PC-9 (cell line): ENCODE measurements around the gene PSD4. TPM values are rescaled to one million over a fixed set of nuclear protein-coding genes. Genes with fewer than 3 reads are reported as not detected.

Experiments used
- BruUV-seq: library from RNA; stranded (reverse); fragments of 400-500 nt; replicated peaks from 2 replicates; lab custom pipeline; 2021; lab: Mats Ljungman, UMichigan
- CTCF ChIA-PET: fragments of 300-600 bp; sonication (Branson Sonifier 250); formaldehyde crosslinking; loops from one replicate; lab custom pipeline; 2022; ENCODE audit warnings: antibody characterized with exemption; lab: Charles Lee
- POLR2A ChIA-PET: fragments of 300-600 bp; sonication (Branson Sonifier 250); formaldehyde crosslinking; loops from one replicate; lab custom pipeline; 2022; ENCODE audit warnings: antibody characterized with exemption; ENCODE audit not compliant: unreplicated experiment; lab: Charles Lee
- DNase-seq, 2 experiments: peaks; one replicate each; pipeline versions ENCODE4 v3.0.0 to v3.0.0-alpha.2; 2015 to 2022; ENCODE audit warnings: mixed read lengths in 1 of 2
- H2AFZ ChIP-seq: fragments of 200-600 bp; sonication (generic); 2 replicates; pipeline ENCODE4 v1.8.1; 2017; ENCODE audit warnings: antibody characterized with exemption
- H3F3A ChIP-seq: fragments of 200-600 bp; sonication (generic); 2 replicates; pipeline ENCODE4 v1.8.1; 2017; ENCODE audit warnings: antibody characterized with exemption, mild to moderate bottlenecking, low read depth; ENCODE audit not compliant: insufficient read depth
- H3K27ac ChIP-seq: fragments of 200-600 bp; sonication (generic); 2 replicates; pipeline ENCODE4 v1.6.1; 2016; ENCODE audit warnings: mixed run types
- H3K27me3 ChIP-seq: fragments of 200-600 bp; sonication (generic); 2 replicates; pipeline ENCODE4 v1.6.1; 2016; ENCODE audit warnings: low read depth, mixed run types; ENCODE audit not compliant: insufficient read depth
- H3K36me3 ChIP-seq: fragments of 200-600 bp; sonication (generic); 2 replicates; pipeline ENCODE4 v1.6.1; 2016; ENCODE audit warnings: low read depth, mixed run types
- H3K4me1 ChIP-seq: fragments of 200-600 bp; sonication (generic); replicated peaks from 2 replicates; pipeline ENCODE4 v1.6.1; 2016; ENCODE audit warnings: mixed run types; ENCODE audit not compliant: insufficient read depth
- H3K4me2 ChIP-seq: fragments of 200-600 bp; sonication (generic); 2 replicates; pipeline ENCODE4 v1.6.1; 2017; ENCODE audit warnings: mixed run types
- H3K4me3 ChIP-seq: fragments of 200-600 bp; sonication (generic); 2 replicates; pipeline ENCODE4 v1.6.1; 2016; ENCODE audit warnings: mixed run types
- H3K79me2 ChIP-seq: fragments of 200-600 bp; sonication (generic); 2 replicates; pipeline ENCODE4 v1.6.1; 2017; ENCODE audit warnings: low read depth, mixed run types
- H3K9me2 ChIP-seq: fragments of 200-600 bp; sonication (generic); 2 replicates; pipeline ENCODE4 v1.8.1; 2017; ENCODE audit warnings: mild to moderate bottlenecking; ENCODE audit not compliant: insufficient read depth
- H3K9me3 ChIP-seq: fragments of 200-600 bp; sonication (generic); 2 replicates; pipeline ENCODE4 v1.8.1; 2016; ENCODE audit warnings: low read depth; ENCODE audit not compliant: insufficient read depth
- H4K20me1 ChIP-seq: fragments of 200-600 bp; sonication (generic); 2 replicates; pipeline ENCODE4 v1.8.1; 2017; ENCODE audit not compliant: insufficient read depth
- CTCF ChIP-seq: fragments of 200-600 bp; sonication (generic); conservative IDR thresholded peaks from 2 replicates; pipeline ENCODE4 v1.6.1; 2017; ENCODE audit warnings: mixed run types, antibody characterized with exemption, mild to moderate bottlenecking, moderate library complexity
- EZH2 ChIP-seq: fragments of 200-600 bp; sonication (generic); IDR thresholded peaks from 2 replicates; pipeline ENCODE4 v1.8.0; 2017; ENCODE audit warnings: antibody characterized with exemption, low read depth
- intact Hi-C: fragments of 100-400 bp; cut with micrococcal nuclease; formaldehyde crosslinking; loops from one replicate; pipeline ENCODE4 v1.10.0; 2022; ENCODE audit not compliant: unreplicated experiment
- total RNA-seq: library from RNA; stranded (reverse); gene quantifications from 2 replicates; pipeline ENCODE4 v1.2.3, GENCODE V29; 2021

The PSD4 gene
- total RNA-seq, 1 experiment from 2014 or later: 29.6 TPM

GRCh38 chr2:113183703-113184102, 9.9 kb downstream of the PSD4 start:
- intact Hi-C loops: no loop called here
- H3K79me2 ChIP-seq: no peaks in the 10 kb centered on the region
- H3K27ac ChIP-seq: no peak overlapping the region
- H3K27me3 ChIP-seq: no peaks in the 10 kb centered on the region
- no peaks in the 10 kb centered on the region for H4K20me1 ChIP-seq
- POLR2A ChIA-PET: interaction anchor here (0.6 kb wide), 1 partner anchor 242 kb away, joined by 6 read pairs; no protein-coding TSS in a partner anchor
- no peak for DNase-seq
- no TSS peak for BruUV-seq
- CTCF ChIA-PET: interaction anchor here (0.5 to 1.0 kb wide), 2 partner anchors 49 to 110 kb away, joined by 3 to 10 read pairs; no protein-coding TSS in a partner anchor
- no peak for TF ChIP-seq EZH2
- no peak for TF ChIP-seq CTCF
- H3K4me2 ChIP-seq: no peak overlapping the region
- no peaks in the 10 kb centered on the region for H3F3A ChIP-seq
- no peaks in the 10 kb centered on the region for H3K9me2 ChIP-seq
- H3K4me3 ChIP-seq: no peak overlapping the region
- no peaks in the 10 kb centered on the region for H3K4me1 ChIP-seq
- H2AFZ ChIP-seq: no peak overlapping the region
- no peaks in the 10 kb centered on the region for H3K9me3 ChIP-seq
- no peaks in the 10 kb centered on the region for H3K36me3 ChIP-seq

- Histone ChIP-seq H3F3A (no peaks in the 10 kb centered on the region), H2AFZ (no peak overlapping the region), H3K9me2 (no peaks in the 10 kb centered on the region), H3K4me1 (no peaks in the 10 kb centered on the region), H4K20me1 (no peaks in the 10 kb centered on the region), H3K4me3 (no peak overlapping the region), H3K4me2 (no peak overlapping the region), H3K79me2 (no peaks in the 10 kb centered on the region), H3K27me3 (no peaks in the 10 kb centered on the region), H3K9me3 (no peaks in the 10 kb centered on the region), H3K27ac (no peak overlapping the region), H3K36me3 (no peaks in the 10 kb centered on the region)
- ChIA-PET POLR2A (no interaction called here), CTCF (no interaction called here)
- intact Hi-C loops: no loop called here
- BruUV-seq: no TSS peak
- no peak for TF ChIP-seq EZH2
- TF ChIP-seq CTCF: no peak
- DNase-seq: no peak
Observed at GRCh38 chr2:113184531-113185230, 10.9 kb downstream of the PSD4 start.

- Histone ChIP-seq H3K9me3 (no peaks in the 10 kb centered on the region), H2AFZ (no peak overlapping the region), H3K36me3 (no peaks in the 10 kb centered on the region), H3K4me2 (no peak overlapping the region), H3K79me2 (no peaks in the 10 kb centered on the region), H4K20me1 (no peaks in the 10 kb centered on the region), H3K4me1 (no peaks in the 10 kb centered on the region), H3K27ac (no peak overlapping the region), H3K27me3 (no peaks in the 10 kb centered on the region), H3K9me2 (no peaks in the 10 kb centered on the region), H3F3A (no peaks in the 10 kb centered on the region), H3K4me3 (no peak overlapping the region)
- BruUV-seq: no TSS peak
- DNase-seq: peak in 1 of 2 experiments; percentile 75
- POLR2A ChIA-PET: no interaction called here
- CTCF ChIA-PET: no interaction called here
- TF ChIP-seq EZH2 (no peak), CTCF (no peak)
- intact Hi-C loops: no loop called here
Observed at GRCh38 chr2:113185664-113186432, 12.1 kb downstream of the PSD4 start.
